ENCODE results near the gene NME3.

GRCh38 chr16:1729445-1729844 is 41.9 kb downstream of the NME3 start:
- TF ChIP-seq CTCF (conservative IDR thresholded peaks at IDR 0.05) (no peak), EZH2 (IDR thresholded peaks at IDR 0.05; ENCODE audit: low read depth) (no peak)
